Glutamatergic neuron (in vitro differentiated cells): ENCODE data around the gene HOXC4. TPM values are rescaled to one million over a fixed set of nuclear protein-coding genes. Genes with fewer than 3 reads are reported as not detected.

Experiments used
- DNase-seq: peaks from one replicate; pipeline ENCODE4 v3.0.0; 2022
- H3K27ac Mint-ChIP-seq: one replicate; pipeline ENCODE4 v1.8.0; 2020; ENCODE audit warnings: mild to moderate bottlenecking, mixed read lengths, inconsistent platforms; ENCODE audit not compliant: unreplicated experiment
- H3K27me3 Mint-ChIP-seq: one replicate; pipeline ENCODE4 v1.8.0; 2020; ENCODE audit warnings: mild to moderate bottlenecking, moderate library complexity, mixed read lengths, inconsistent platforms; ENCODE audit not compliant: unreplicated experiment
- H3K36me3 Mint-ChIP-seq: one replicate; pipeline ENCODE4 v1.8.0; 2020; ENCODE audit warnings: mild to moderate bottlenecking, mixed read lengths, inconsistent platforms; ENCODE audit not compliant: unreplicated experiment
- H3K4me1 Mint-ChIP-seq: one replicate; pipeline ENCODE4 v1.8.0; 2020; ENCODE audit warnings: mild to moderate bottlenecking, low read depth, mixed read lengths, inconsistent platforms; ENCODE audit not compliant: unreplicated experiment
- H3K4me3 Mint-ChIP-seq: one replicate; pipeline ENCODE4 v1.8.0; 2020; ENCODE audit warnings: mild to moderate bottlenecking, mixed read lengths, inconsistent platforms; ENCODE audit not compliant: unreplicated experiment
- H3K9me3 Mint-ChIP-seq: one replicate; pipeline ENCODE4 v1.8.0; 2020; ENCODE audit warnings: mild to moderate bottlenecking, moderate library complexity, mixed read lengths, inconsistent platforms; ENCODE audit not compliant: unreplicated experiment
- CTCF ChIP-seq: fragments of 200-600 bp; sonication (generic); IDR thresholded peaks from one replicate; pipeline ENCODE4 v1.5.0; 2021; ENCODE audit not compliant: partially characterized antibody, unreplicated experiment
- total RNA-seq: library from RNA; stranded (reverse); fragmentation: NEBNext Ultra II Directional; extraction: Animal tissue kit (Norgen Biotek cat#: 25700); gene quantifications from one replicate; pipeline ENCODE4 v1.2.1, GENCODE V29; 2021; ENCODE audit not compliant: unreplicated experiment

Gene HOXC4
- total RNA-seq, 1 donor from 2014 or later = not detected

- Mint-ChIP-seq H3K4me3 (no peak overlapping the region), H3K9me3 (peaks cover 2% of the 10 kb centered on the region), H3K36me3 (no peaks in the 10 kb centered on the region), H3K4me1 (peaks cover 3% of the 10 kb centered on the region), H3K27me3 (peaks cover 44% of the 10 kb centered on the region), H3K27ac (no peak overlapping the region)
- no peak for DNase-seq
- no peak for TF ChIP-seq CTCF
These were observed 30.4 kb upstream of the HOXC4 start for GRCh38 chr12:54022960-54023884.

DNA sequence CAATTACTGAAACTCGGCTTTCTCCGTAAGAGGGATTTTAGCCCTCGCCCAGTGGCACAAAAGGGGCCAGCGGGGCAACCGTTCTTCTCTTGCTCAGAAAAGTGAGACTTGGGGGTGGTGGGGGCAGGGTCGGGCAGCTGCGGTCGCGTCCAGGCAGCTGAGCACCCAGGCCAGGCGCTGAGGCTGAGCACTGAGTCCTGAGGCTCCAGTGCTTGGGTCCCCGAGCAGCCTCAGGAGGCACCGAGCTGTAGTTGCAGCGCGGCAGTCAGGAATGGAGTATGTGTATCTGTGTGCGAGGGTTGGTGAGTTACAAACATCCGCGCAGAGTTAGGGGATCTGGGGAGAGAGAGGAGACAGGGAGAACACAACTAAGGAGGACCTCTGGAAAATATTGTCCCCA lies 29.5 kb upstream of the HOXC4 start:
- Mint-ChIP-seq H3K9me3 (peaks cover 2% of the 10 kb centered on the region), H3K4me3 (no peak overlapping the region), H3K27me3 (peaks cover 49% of the 10 kb centered on the region), H3K36me3 (no peaks in the 10 kb centered on the region), H3K27ac (no peak overlapping the region), H3K4me1 (peaks cover 3% of the 10 kb centered on the region)
- no peak for TF ChIP-seq CTCF
- no peak for DNase-seq

DNA sequence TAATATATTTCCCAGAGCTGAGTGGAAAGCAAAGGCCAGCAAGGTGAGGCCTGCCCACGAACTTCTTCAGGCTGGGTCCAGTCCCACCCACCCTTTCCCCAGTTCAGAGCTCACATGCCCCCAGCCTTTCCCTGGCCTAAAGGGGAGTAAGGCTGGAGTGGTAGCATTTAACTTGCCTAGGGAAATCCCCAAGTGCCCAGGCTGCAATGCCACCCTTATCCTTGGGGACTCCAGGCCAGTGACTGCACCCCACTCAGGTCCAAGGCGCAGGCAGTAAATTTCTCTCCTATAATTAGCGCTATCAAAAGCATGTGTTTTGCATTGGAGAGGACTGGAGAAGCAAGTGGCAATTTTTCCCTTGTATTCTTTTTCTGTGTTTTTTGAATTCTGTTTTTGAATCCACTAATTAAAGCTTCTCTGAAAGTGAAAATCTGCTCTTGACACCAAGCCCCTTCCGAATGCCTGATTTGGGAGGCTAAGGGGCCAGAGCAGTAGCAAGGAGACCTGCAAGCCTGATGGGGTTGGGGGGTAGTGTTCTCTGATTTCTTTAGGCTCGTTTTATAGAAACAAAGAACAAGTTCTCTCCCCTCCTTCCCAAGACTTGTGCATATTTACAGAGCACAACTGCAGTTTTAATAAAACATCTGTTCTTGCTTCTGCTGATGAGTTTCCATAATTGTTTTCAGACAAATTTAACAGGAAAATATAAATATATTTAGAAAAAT lies 28.9 kb upstream of the HOXC4 start:
- Mint-ChIP-seq H3K4me3 (no peak overlapping the region), H3K27me3 (peaks cover 48% of the 10 kb centered on the region), H3K27ac (no peak overlapping the region), H3K9me3 (peaks cover 2% of the 10 kb centered on the region), H3K4me1 (peaks cover 3% of the 10 kb centered on the region), H3K36me3 (no peaks in the 10 kb centered on the region)
- TF ChIP-seq CTCF = no peak
- no peak for DNase-seq

DNA sequence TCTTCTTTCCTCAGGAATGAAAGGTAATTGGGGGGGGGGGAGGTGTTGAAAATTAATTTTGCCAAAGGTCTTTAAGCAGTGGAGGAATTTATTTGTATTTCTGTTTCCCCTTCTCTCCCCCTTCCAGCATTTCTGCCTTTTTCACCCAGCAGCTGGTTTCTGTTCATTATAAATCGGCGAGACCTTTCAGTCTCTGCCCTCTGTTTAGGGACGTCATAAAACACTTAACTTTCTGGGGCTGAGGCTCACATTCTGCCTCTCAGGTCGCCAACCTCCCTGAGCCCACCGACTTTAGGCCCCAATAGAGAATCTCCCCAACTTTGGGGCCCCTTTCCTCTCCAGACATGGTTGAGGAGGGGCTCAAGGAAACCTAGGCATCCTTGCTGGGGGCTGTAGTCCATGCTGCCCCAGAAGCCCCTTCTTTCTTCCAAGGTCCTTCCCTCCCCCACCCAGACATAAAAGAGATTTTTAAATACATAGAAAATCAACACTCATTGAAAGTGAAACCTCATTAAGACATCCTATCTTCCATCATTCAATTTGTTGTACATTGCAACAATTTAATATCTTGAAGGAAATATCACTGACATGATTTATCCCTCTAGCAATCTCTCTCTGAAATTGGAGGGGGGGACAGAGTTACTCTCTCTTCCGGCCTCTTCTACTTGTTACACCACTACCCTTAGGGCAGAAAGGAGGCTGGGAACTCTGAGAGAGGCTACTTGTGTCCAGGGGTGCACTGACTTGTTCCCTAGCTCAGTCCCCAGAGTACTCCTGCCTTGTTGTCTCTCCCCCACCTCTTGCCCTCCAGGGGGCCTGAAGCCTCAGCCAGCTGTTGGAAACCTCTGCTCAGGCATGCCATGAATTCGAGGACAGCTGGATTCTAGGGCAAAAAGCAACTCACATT lies 27.9 kb upstream of the HOXC4 start:
- Mint-ChIP-seq H3K4me1 (peaks cover 4% of the 10 kb centered on the region), H3K27me3 (peaks cover 45% of the 10 kb centered on the region), H3K27ac (no peak overlapping the region), H3K4me3 (no peak overlapping the region), H3K36me3 (no peaks in the 10 kb centered on the region), H3K9me3 (peaks cover 2% of the 10 kb centered on the region)
- no peak for TF ChIP-seq CTCF
- DNase-seq = no peak
